GM08714 (cell line): Measurements from ENCODE around the gene PLAAT2.
A peak's percentile ranks its signal among the peaks of the same experiment; 100 is the strongest.
"Not testable (repeated sequence)": the region's sequence is repeated elsewhere in the genome, so short reads cannot be mapped to it uniquely, and the experiment has no call there.

ENCODE experiments used
- H3K4me3 ChIP-seq: fragments of 200-500 bp; sonication (Bioruptor generic); 2 replicates; pipeline ENCODE4 v1.5.1; 2014; ENCODE audit warnings: mild to moderate bottlenecking, low read length, inconsistent platforms
- ZNF274 ChIP-seq: IDR thresholded peaks from 2 replicates; pipeline ENCODE4 v1.6.1; 2012; ENCODE audit warnings: mild to moderate bottlenecking, low read depth, low read length

The PLAAT2 gene

GRCh38 chr11:63548178-63548577 is 15.0 kb downstream of the PLAAT2 start:
- no peak overlapping the region for H3K4me3 ChIP-seq
- TF ChIP-seq ZNF274, result no peak

GRCh38 chr11:63547061-63547460 is 16.1 kb downstream of the PLAAT2 start:
- TF ChIP-seq ZNF274, result no peak
- H3K4me3 ChIP-seq, result no peak overlapping the region

- no peak overlapping the region for H3K4me3 ChIP-seq
- no peak for TF ChIP-seq ZNF274
These were observed 19.5 kb downstream of the PLAAT2 start for GRCh38 chr11:63543711-63544110.

- H3K4me3 ChIP-seq, result not testable (repeated sequence)
These were observed 20.7 kb downstream of the PLAAT2 start for GRCh38 chr11:63542506-63542905.

- no peak for TF ChIP-seq ZNF274
- H3K4me3 ChIP-seq, result peak overlapping the region; percentile 57; the same call in 1 of the 2 replicates
These were observed 25.7 kb downstream of the PLAAT2 start for GRCh38 chr11:63537293-63538101.

GRCh38 chr11:63536669-63537292 is 26.4 kb downstream of the PLAAT2 start, which contains the start of gene PLAAT4:
PLAAT4 (plus strand) TSS chr11:63536808; CDS start chr11:63536869, 61 bp downstream.
- H3K4me3 ChIP-seq, result peak within 1 kb of the TSS; percentile 57; the same call in 1 of the 2 replicates
- TF ChIP-seq ZNF274, result no peak

GRCh38 chr11:63535734-63536133 is 27.4 kb downstream of the PLAAT2 start:
- no peak for TF ChIP-seq ZNF274
- H3K4me3 ChIP-seq, result no peak overlapping the region

GRCh38 chr11:63534895-63535461 is 28.2 kb downstream of the PLAAT2 start:
- no peak overlapping the region for H3K4me3 ChIP-seq
- no peak for TF ChIP-seq ZNF274

GRCh38 chr11:63534076-63534475 is 29.1 kb downstream of the PLAAT2 start:
- no peak overlapping the region for H3K4me3 ChIP-seq
- TF ChIP-seq ZNF274, result no peak

GRCh38 chr11:63532799-63533475 is 30.2 kb downstream of the PLAAT2 start:
- TF ChIP-seq ZNF274, result no peak
- H3K4me3 ChIP-seq, result no peak overlapping the region

GRCh38 chr11:63532117-63532516 is 31.1 kb downstream of the PLAAT2 start:
- H3K4me3 ChIP-seq, result no peak overlapping the region
- no peak for TF ChIP-seq ZNF274

GRCh38 chr11:63531074-63531792 is 31.9 kb downstream of the PLAAT2 start:
- not testable (repeated sequence) for H3K4me3 ChIP-seq

- no peak for TF ChIP-seq ZNF274
- no peak overlapping the region for H3K4me3 ChIP-seq
These were observed 33.2 kb downstream of the PLAAT2 start for GRCh38 chr11:63530021-63530420.

GRCh38 chr11:63529373-63529772 is 33.8 kb downstream of the PLAAT2 start:
- not testable (repeated sequence) for H3K4me3 ChIP-seq

- not testable (repeated sequence) for H3K4me3 ChIP-seq
These were observed 34.4 kb downstream of the PLAAT2 start for GRCh38 chr11:63528729-63529278.

GRCh38 chr11:63528156-63528555 is 35.0 kb downstream of the PLAAT2 start:
- H3K4me3 ChIP-seq, result not testable (repeated sequence)
